MM.1S (cell line): ENCODE results near the gene CEP83.

Source experiments
- DNase-seq: peaks from one replicate; pipeline ENCODE4 v3.0.0-alpha.2; 2015
- H2AFZ ChIP-seq: fragments of 300-600 bp; sonication (generic); 2 replicates; pipeline ENCODE4 v1.6.0; 2016; ENCODE audit warnings: antibody characterized with exemption, low read length
- H3F3A ChIP-seq: fragments of 300-600 bp; sonication (generic); 2 replicates; pipeline ENCODE4 v1.6.1; 2016; ENCODE audit warnings: mild to moderate bottlenecking, antibody characterized with exemption, low read length, moderate library complexity, mixed read lengths; ENCODE audit not compliant: insufficient read depth
- H3K27ac ChIP-seq: fragments of 300-600 bp; sonication (generic); 2 replicates; pipeline ENCODE4 v1.5.1; 2016; ENCODE audit warnings: mild to moderate bottlenecking, low read length
- H3K27me3 ChIP-seq: fragments of 300-600 bp; sonication (generic); replicated peaks from 2 replicates; pipeline ENCODE4 v1.6.0; 2016; ENCODE audit warnings: low read length; ENCODE audit not compliant: insufficient read depth
- H3K36me3 ChIP-seq: fragments of 300-600 bp; sonication (generic); replicated peaks from 2 replicates; pipeline ENCODE4 v1.6.1; 2016; ENCODE audit warnings: mild to moderate bottlenecking, low read length, mixed read lengths; ENCODE audit not compliant: insufficient read depth
- H3K4me1 ChIP-seq: fragments of 300-600 bp; sonication (generic); 2 replicates; pipeline ENCODE4 v1.6.1; 2016; ENCODE audit warnings: low read length, mixed read lengths
- H3K4me2 ChIP-seq: fragments of 300-600 bp; sonication (generic); 2 replicates; pipeline ENCODE4 v1.6.0; 2016; ENCODE audit warnings: low read depth, low read length
- H3K4me3 ChIP-seq: fragments of 300-600 bp; sonication (generic); 2 replicates; pipeline ENCODE4 v1.5.1; 2016; ENCODE audit warnings: low read length, mixed read lengths
- H3K79me2 ChIP-seq: fragments of 300-600 bp; sonication (generic); 2 replicates; pipeline ENCODE4 v1.6.1; 2016; ENCODE audit warnings: mixed run types, low read length, mixed read lengths
- H3K9ac ChIP-seq: fragments of 300-600 bp; sonication (generic); 2 replicates; pipeline ENCODE4 v1.6.1; 2016; ENCODE audit warnings: low read length, mixed read lengths
- H3K9me2 ChIP-seq: fragments of 300-600 bp; sonication (generic); replicated peaks from 2 replicates; pipeline ENCODE4 v1.6.1; 2016; ENCODE audit warnings: mild to moderate bottlenecking, low read length, mixed read lengths; ENCODE audit not compliant: insufficient read depth
- H3K9me3 ChIP-seq: fragments of 300-600 bp; sonication (generic); replicated peaks from 2 replicates; pipeline ENCODE4 v1.6.1; 2016; ENCODE audit warnings: mild to moderate bottlenecking, low read length, mixed read lengths; ENCODE audit not compliant: insufficient read depth
- H4K20me1 ChIP-seq: fragments of 300-600 bp; sonication (generic); 2 replicates; pipeline ENCODE4 v1.6.1; 2016; ENCODE audit warnings: mild to moderate bottlenecking, low read length, moderate library complexity, mixed read lengths; ENCODE audit not compliant: insufficient read depth
- EZH2 ChIP-seq: fragments of 300-600 bp; sonication (generic); optimal IDR thresholded peaks from 2 replicates; pipeline ENCODE3; 2017; ENCODE audit warnings: low read depth, mild to moderate bottlenecking, antibody characterized with exemption, low read length, mixed read lengths
- EZH2phosphoT487 ChIP-seq: fragments of 300-600 bp; sonication (generic); IDR thresholded peaks from 2 replicates; pipeline ENCODE4 v1.6.1; 2018; ENCODE audit warnings: antibody characterized with exemption, low read length
- TF ChIP-seq, protein P1 (sequence below): fragments of 300-600 bp; sonication (generic); IDR thresholded peaks from 2 replicates; pipeline ENCODE4 v1.5.1; 2016; ENCODE audit warnings: antibody characterized with exemption, low read length, mixed read lengths

CEP83 gene

GRCh38 chr12:94263905-94264561, 195.6 kb downstream of the CEP83 start:
- H3K79me2 ChIP-seq, result peaks cover 26% of the 10 kb centered on the region
- H3F3A ChIP-seq, result no peaks in the 10 kb centered on the region; the same call in 1 of the 2 replicates
- no peak overlapping the region for H3K27ac ChIP-seq
- no peak overlapping the region for H3K4me3 ChIP-seq
- H3K36me3 ChIP-seq, result peaks cover 46% of the 10 kb centered on the region
- no peaks in the 10 kb centered on the region for H4K20me1 ChIP-seq
- TF ChIP-seq, protein P1, sequence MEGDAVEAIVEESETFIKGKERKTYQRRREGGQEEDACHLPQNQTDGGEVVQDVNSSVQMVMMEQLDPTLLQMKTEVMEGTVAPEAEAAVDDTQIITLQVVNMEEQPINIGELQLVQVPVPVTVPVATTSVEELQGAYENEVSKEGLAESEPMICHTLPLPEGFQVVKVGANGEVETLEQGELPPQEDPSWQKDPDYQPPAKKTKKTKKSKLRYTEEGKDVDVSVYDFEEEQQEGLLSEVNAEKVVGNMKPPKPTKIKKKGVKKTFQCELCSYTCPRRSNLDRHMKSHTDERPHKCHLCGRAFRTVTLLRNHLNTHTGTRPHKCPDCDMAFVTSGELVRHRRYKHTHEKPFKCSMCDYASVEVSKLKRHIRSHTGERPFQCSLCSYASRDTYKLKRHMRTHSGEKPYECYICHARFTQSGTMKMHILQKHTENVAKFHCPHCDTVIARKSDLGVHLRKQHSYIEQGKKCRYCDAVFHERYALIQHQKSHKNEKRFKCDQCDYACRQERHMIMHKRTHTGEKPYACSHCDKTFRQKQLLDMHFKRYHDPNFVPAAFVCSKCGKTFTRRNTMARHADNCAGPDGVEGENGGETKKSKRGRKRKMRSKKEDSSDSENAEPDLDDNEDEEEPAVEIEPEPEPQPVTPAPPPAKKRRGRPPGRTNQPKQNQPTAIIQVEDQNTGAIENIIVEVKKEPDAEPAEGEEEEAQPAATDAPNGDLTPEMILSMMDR, result no peak
- TF ChIP-seq EZH2phosphoT487, result no peak
- no peak for TF ChIP-seq EZH2
- H3K9me3 ChIP-seq, result no peaks in the 10 kb centered on the region
- no peaks in the 10 kb centered on the region for H3K27me3 ChIP-seq
- H2AFZ ChIP-seq, result no peak overlapping the region
- 0 out of 2 replicates have a peak, but pooled peaks cover under 1% of the 10 kb centered on the region for H3K4me1 ChIP-seq
- H3K9me2 ChIP-seq, result no peaks in the 10 kb centered on the region
- no peak overlapping the region for H3K4me2 ChIP-seq
- no peak overlapping the region for H3K9ac ChIP-seq
- DNase-seq, result no peak

DNA sequence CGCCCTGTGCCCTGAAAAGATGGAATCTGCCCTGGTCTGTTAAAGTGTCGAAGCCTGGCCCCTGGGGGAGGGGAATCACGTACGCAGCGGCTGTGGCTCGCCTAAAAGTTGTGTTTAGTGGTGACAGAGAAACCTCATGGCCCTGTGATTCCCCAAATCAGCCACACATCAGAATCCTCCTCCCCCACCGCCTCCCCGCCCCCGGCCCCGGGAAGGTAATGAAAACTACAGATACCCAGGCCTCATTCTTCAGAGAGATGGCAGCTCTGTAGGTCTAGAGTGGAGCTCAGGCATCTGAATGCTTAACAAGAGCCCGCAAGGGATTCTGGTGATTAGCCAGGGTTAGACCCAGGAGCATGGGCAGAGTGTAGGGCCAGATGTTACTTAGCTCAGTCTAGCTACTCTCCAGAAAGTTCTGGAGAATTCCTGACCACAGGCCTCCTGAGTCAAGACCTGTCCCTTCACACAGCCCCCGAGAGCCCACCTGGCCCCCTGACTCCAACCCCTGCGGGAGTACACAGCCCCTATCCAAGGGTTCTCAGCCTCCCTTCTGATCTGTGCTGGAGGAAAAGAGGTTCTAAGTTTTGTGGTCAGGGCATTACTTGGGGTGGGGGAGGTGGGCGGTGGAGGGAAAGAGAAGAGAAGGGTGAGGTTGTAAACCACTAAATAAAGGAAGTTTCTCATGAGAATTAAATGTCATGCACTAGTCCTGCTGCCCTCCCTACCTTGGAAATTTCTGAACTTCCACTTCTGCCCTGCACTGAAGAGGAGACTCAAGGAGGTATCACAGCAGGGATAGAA, 196.5 kb downstream of the CEP83 start:
- TF ChIP-seq EZH2, result no peak
- TF ChIP-seq EZH2phosphoT487, result no peak
- TF ChIP-seq, protein P1, result no peak
- H3K27me3 ChIP-seq, result no peaks in the 10 kb centered on the region
- H3K4me3 ChIP-seq, result no peak overlapping the region
- H4K20me1 ChIP-seq, result no peaks in the 10 kb centered on the region
- DNase-seq, result no peak
- no peak overlapping the region for H3K9ac ChIP-seq
- no peaks in the 10 kb centered on the region for H3K9me3 ChIP-seq
- no peaks in the 10 kb centered on the region for H3K9me2 ChIP-seq
- peaks cover 26% of the 10 kb centered on the region for H3K79me2 ChIP-seq
- peaks cover 4% of the 10 kb centered on the region; the same call in 1 of the 2 replicates for H3K4me1 ChIP-seq
- H2AFZ ChIP-seq, result no peak overlapping the region
- peaks cover under 1% of the 10 kb centered on the region; the same call in 1 of the 2 replicates for H3F3A ChIP-seq
- no peak overlapping the region for H3K27ac ChIP-seq
- H3K36me3 ChIP-seq, result peaks cover 50% of the 10 kb centered on the region
- no peak overlapping the region for H3K4me2 ChIP-seq

- Histone ChIP-seq H3K9me3 (no peaks in the 10 kb centered on the region), H3K4me3 (no peak overlapping the region), H3K79me2 (peaks cover 21% of the 10 kb centered on the region), H2AFZ (no peak overlapping the region), H3K4me1 (peaks cover 4% of the 10 kb centered on the region; the same call in 1 of the 2 replicates), H3K9me2 (no peaks in the 10 kb centered on the region), H4K20me1 (no peaks in the 10 kb centered on the region), H3K9ac (no peak overlapping the region), H3K36me3 (peaks cover 50% of the 10 kb centered on the region), H3K4me2 (no peak overlapping the region), H3F3A (peaks cover 5% of the 10 kb centered on the region), H3K27ac (no peak overlapping the region), H3K27me3 (no peaks in the 10 kb centered on the region)
- TF ChIP-seq EZH2phosphoT487 (no peak), EZH2 (no peak)
- TF ChIP-seq, protein P1, result no peak
- no peak for DNase-seq
These were observed 197.2 kb downstream of the CEP83 start for GRCh38 chr12:94262228-94263010.
